Vagina (tissue), 2 donors: ENCODE measurements around the gene DLG2.

Experiments
- POLR2A ChIP-seq, 2 donors: fragments of 450-650 bp; IDR thresholded peaks; one replicate each; pipeline ENCODE4 v1.6.1; 2017; ENCODE audit warnings: antibody characterized with exemption in 2 of 2, mild to moderate bottlenecking in 2 of 2, moderate library complexity in 2 of 2
- TF ChIP-seq, protein P1 (sequence below), 3 experiments: fragments of 450-650 bp in 2 of 3; fragments of 200-600 bp in 1 of 3; sonication (generic) in 1 of 3; IDR thresholded peaks; one replicate each; pipeline ENCODE4 v1.5.1; 2017 to 2019; ENCODE audit warnings: antibody characterized with exemption in 3 of 3, mild to moderate bottlenecking in 2 of 3, moderate library complexity in 2 of 3

- TF ChIP-seq, protein P1, sequence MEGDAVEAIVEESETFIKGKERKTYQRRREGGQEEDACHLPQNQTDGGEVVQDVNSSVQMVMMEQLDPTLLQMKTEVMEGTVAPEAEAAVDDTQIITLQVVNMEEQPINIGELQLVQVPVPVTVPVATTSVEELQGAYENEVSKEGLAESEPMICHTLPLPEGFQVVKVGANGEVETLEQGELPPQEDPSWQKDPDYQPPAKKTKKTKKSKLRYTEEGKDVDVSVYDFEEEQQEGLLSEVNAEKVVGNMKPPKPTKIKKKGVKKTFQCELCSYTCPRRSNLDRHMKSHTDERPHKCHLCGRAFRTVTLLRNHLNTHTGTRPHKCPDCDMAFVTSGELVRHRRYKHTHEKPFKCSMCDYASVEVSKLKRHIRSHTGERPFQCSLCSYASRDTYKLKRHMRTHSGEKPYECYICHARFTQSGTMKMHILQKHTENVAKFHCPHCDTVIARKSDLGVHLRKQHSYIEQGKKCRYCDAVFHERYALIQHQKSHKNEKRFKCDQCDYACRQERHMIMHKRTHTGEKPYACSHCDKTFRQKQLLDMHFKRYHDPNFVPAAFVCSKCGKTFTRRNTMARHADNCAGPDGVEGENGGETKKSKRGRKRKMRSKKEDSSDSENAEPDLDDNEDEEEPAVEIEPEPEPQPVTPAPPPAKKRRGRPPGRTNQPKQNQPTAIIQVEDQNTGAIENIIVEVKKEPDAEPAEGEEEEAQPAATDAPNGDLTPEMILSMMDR (IDR thresholded peaks at IDR 0.05): no peak
- no peak for TF ChIP-seq POLR2A (IDR thresholded peaks at IDR 0.05)
These were observed 2202.0 kb downstream of the DLG2 start for GRCh38 chr11:83425137-83425466.
